GM23338 (cell line): ENCODE data around the gene PVALB. TPM values are rescaled to one million over a fixed set of nuclear protein-coding genes. Genes with fewer than 3 reads are reported as not detected.

Experiments used
- ATAC-seq: fragments of 200-7000 bp; cut with Tn5 transposase; 3 replicates; pipeline ENCODE4 v1.9.1; 2020
- DNase-seq: peaks from one replicate; pipeline ENCODE4 v3.0.0-alpha.2; 2015; ENCODE audit warnings: low spot score
- H2AFZ ChIP-seq: fragments of 200-600 bp; sonication (generic); 2 replicates; pipeline ENCODE4 v1.8.0; 2016; ENCODE audit warnings: antibody characterized with exemption, mild to moderate bottlenecking, moderate library complexity
- H3F3A ChIP-seq: fragments of 200-600 bp; sonication (generic); replicated peaks from 2 replicates; pipeline ENCODE4 v1.8.0; 2017; ENCODE audit warnings: antibody characterized with exemption, mixed run types, low read depth
- H3K27ac ChIP-seq: fragments of 200-600 bp; sonication (generic); 2 replicates; pipeline ENCODE4 v1.6.1; 2016; ENCODE audit warnings: low read depth
- H3K27me3 ChIP-seq: fragments of 200-600 bp; sonication (generic); 2 replicates; pipeline ENCODE4 v1.8.0; 2016; ENCODE audit warnings: mild to moderate bottlenecking, mixed run types, moderate library complexity; ENCODE audit not compliant: insufficient read depth
- H3K36me3 ChIP-seq: fragments of 200-600 bp; sonication (generic); 2 replicates; pipeline ENCODE4 v1.8.0; 2016; ENCODE audit warnings: mild to moderate bottlenecking; ENCODE audit not compliant: insufficient read depth
- H3K4me1 ChIP-seq: fragments of 200-600 bp; sonication (generic); 2 replicates; pipeline ENCODE4 v1.8.0; 2016; ENCODE audit warnings: mild to moderate bottlenecking, moderate library complexity; ENCODE audit not compliant: insufficient read depth
- H3K4me2 ChIP-seq: fragments of 200-600 bp; sonication (generic); 2 replicates; pipeline ENCODE4 v1.7.1; 2017; ENCODE audit warnings: mixed run types
- H3K4me3 ChIP-seq: fragments of 200-600 bp; sonication (generic); 2 replicates; pipeline ENCODE4 v1.6.1; 2016; ENCODE audit warnings: mixed run types
- H3K79me2 ChIP-seq: fragments of 200-600 bp; sonication (generic); replicated peaks from 2 replicates; pipeline ENCODE4 v1.8.0; 2017; ENCODE audit warnings: mild to moderate bottlenecking; ENCODE audit not compliant: insufficient read depth
- H3K9me2 ChIP-seq: fragments of 200-600 bp; sonication (generic); 2 replicates; pipeline ENCODE4 v1.8.0; 2017; ENCODE audit not compliant: insufficient read depth
- H4K20me1 ChIP-seq: fragments of 200-600 bp; sonication (generic); replicated peaks from 2 replicates; pipeline ENCODE4 v1.8.0; 2017; ENCODE audit warnings: mild to moderate bottlenecking; ENCODE audit not compliant: insufficient read depth
- H3K27ac Mint-ChIP-seq: 2 replicates; pipeline ENCODE4 v1.8.0; 2020; ENCODE audit warnings: inconsistent platforms, mild to moderate bottlenecking, moderate library complexity, mixed read lengths
- H3K27me3 Mint-ChIP-seq: 3 replicates; pipeline ENCODE4 v1.8.0; 2022; ENCODE audit warnings: low read depth, mild to moderate bottlenecking, moderate library complexity, mixed read lengths, inconsistent platforms; ENCODE audit not compliant: insufficient read depth, poor library complexity
- H3K36me3 Mint-ChIP-seq: 3 replicates; pipeline ENCODE4 v1.8.0; 2021; ENCODE audit warnings: low read depth, mild to moderate bottlenecking, inconsistent platforms, moderate library complexity, mixed read lengths
- H3K4me1 Mint-ChIP-seq: 3 replicates; pipeline ENCODE4 v1.8.0; 2020; ENCODE audit warnings: mild to moderate bottlenecking, inconsistent platforms, mixed read lengths
- H3K4me3 Mint-ChIP-seq: 3 replicates; pipeline ENCODE4 v1.8.0; 2021; ENCODE audit warnings: moderate library complexity, mild to moderate bottlenecking, inconsistent platforms, mixed read lengths
- H3K9me3 Mint-ChIP-seq: 3 replicates; pipeline ENCODE4 v1.8.0; 2020; ENCODE audit warnings: moderate library complexity, mild to moderate bottlenecking, inconsistent platforms, mixed read lengths
- CREB1 ChIP-seq: fragments of 250-450 bp; sonication (Bioruptor Pico); IDR thresholded peaks from 2 replicates; pipeline ENCODE4 v1.5.0; 2020; ENCODE audit warnings: low read depth, mild to moderate bottlenecking, moderate library complexity
- EZH2 ChIP-seq: fragments of 200-600 bp; sonication (generic); IDR thresholded peaks from one replicate; pipeline ENCODE4 v1.8.0; 2017; ENCODE audit warnings: antibody characterized with exemption, mild to moderate bottlenecking, low read depth; ENCODE audit not compliant: unreplicated experiment
- EZH2phosphoT487 ChIP-seq: fragments of 200-600 bp; sonication (generic); IDR thresholded peaks from one replicate; pipeline ENCODE4 v1.8.1; 2018; ENCODE audit warnings: antibody characterized with exemption; ENCODE audit not compliant: unreplicated experiment
- JUNB ChIP-seq: IDR thresholded peaks from one replicate; pipeline ENCODE4 v1.6.1; 2016; ENCODE audit warnings: antibody characterized with exemption; ENCODE audit not compliant: unreplicated experiment
- NANOG ChIP-seq: IDR thresholded peaks from 2 replicates; pipeline ENCODE4 v1.6.1; 2016; ENCODE audit warnings: antibody characterized with exemption, borderline replicate concordance
- POLR2AphosphoS5 ChIP-seq: IDR thresholded peaks from 2 replicates; pipeline ENCODE4 v1.6.1; 2016; ENCODE audit warnings: antibody characterized with exemption, low read depth
- STAT1 ChIP-seq: IDR thresholded peaks from one replicate; pipeline ENCODE4 v1.6.1; 2016; ENCODE audit warnings: antibody characterized with exemption; ENCODE audit not compliant: unreplicated experiment
- ZNF114 ChIP-seq: fragments of 250-450 bp; sonication (Bioruptor Pico); IDR thresholded peaks from 2 replicates; pipeline ENCODE4 v1.5.0; 2020; ENCODE audit warnings: mild to moderate bottlenecking, moderate library complexity
- ZNF331 ChIP-seq: fragments of 250-450 bp; sonication (Bioruptor Pico); IDR thresholded peaks from 2 replicates; pipeline ENCODE4 v1.5.0; 2020; ENCODE audit warnings: low read depth, mild to moderate bottlenecking, moderate library complexity
- polyA plus RNA-seq: library from polyadenylated mRNA; unstranded; fragments of >200 nt; fragmentation: Nextera tagmentation; extraction: Ambion mirVana; gene quantifications from 2 replicates; pipeline ENCODE4 v1.2.1, GENCODE V29; 2016
- total RNA-seq: library from RNA; depleted of rRNA; stranded (reverse); fragments of >200 nt; shearing (Covaris generic); gene quantifications from 2 replicates; pipeline ENCODE4 v1.2.3, GENCODE V29; 2014
- TF ChIP-seq, protein P1 (sequence below), 2 experiments: fragments of 200-600 bp in 1 of 2; sonication (generic) in 1 of 2; conservative IDR thresholded peaks; 2 replicates each; pipeline versions ENCODE4 v1.5.1 to v1.6.1; 2016 to 2017; ENCODE audit warnings: antibody characterized with exemption in 2 of 2, low read depth in 2 of 2, mild to moderate bottlenecking in 2 of 2, moderate library complexity in 1 of 2
- TF ChIP-seq, protein P2 (sequence below): IDR thresholded peaks from one replicate; pipeline ENCODE4 v1.6.1; 2018; ENCODE audit warnings: antibody characterized with exemption; ENCODE audit not compliant: unreplicated experiment
- TF ChIP-seq, protein P3 (sequence below): IDR thresholded peaks from 2 replicates; pipeline ENCODE4 v1.6.1; 2016; ENCODE audit warnings: antibody characterized with exemption
- TF ChIP-seq, protein P4 (sequence below): fragments of 250-450 bp; sonication (Bioruptor Pico); IDR thresholded peaks from 2 replicates; pipeline ENCODE4 v1.5.0; 2020; ENCODE audit warnings: mild to moderate bottlenecking, moderate library complexity

Gene PVALB
- total and polyA plus RNA-seq, 2 experiments from 2014 or later: 7.9 TPM; not detected in 1

DNA sequence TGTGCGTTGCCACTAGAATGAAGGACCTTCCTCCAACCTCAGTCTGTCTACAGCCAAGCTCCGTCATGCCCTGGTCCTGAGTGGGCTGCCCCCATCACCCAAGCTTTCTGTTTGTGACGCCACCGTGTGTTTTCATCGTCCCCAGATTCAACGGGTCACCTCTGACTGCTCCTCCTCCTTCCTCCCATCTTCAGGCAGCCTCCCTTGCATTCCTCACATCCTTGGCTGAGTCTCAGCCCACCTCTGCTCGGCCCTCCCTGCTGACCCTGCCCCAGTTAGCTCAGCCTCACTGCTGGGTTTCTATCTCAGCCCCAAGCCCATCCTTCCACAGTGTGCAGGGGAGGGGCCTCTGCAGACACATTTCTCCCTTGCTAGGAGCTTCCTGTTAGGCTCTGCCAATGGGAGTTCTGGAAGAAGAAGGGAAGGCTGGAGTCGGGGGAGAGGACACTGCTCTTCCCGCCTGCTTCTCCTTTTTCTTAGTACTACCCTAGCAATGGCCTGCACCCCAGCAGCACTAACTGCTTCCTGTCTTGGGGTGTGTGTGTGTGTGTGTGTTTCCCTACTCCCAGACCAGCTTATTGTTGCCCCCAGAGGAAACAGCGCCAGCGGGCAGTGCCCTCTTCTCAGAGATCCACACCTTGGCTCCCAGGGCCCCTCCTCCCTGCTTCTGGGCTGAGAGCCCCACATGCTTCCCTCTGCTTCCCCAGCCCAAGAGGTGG is 46.2 kb downstream of the PVALB start:
- H3K27ac ChIP-seq: no peak overlapping the region
- H3K79me2 ChIP-seq: peaks cover 3% of the 10 kb centered on the region; the same call in 1 of the 2 replicates
- no peak overlapping the region for H3K4me2 ChIP-seq
- no peak overlapping the region for H3K4me3 ChIP-seq
- no peaks in the 10 kb centered on the region for H3K27me3 ChIP-seq
- peak; percentile 77 for ATAC-seq
- H3K4me1 ChIP-seq: peaks cover 7% of the 10 kb centered on the region
- peaks cover 8% of the 10 kb centered on the region; the same call in 2 of the 3 replicates for H3K36me3 Mint-ChIP-seq
- H3K36me3 ChIP-seq: no peaks in the 10 kb centered on the region
- no peak for TF ChIP-seq EZH2
- TF ChIP-seq, protein P1, sequence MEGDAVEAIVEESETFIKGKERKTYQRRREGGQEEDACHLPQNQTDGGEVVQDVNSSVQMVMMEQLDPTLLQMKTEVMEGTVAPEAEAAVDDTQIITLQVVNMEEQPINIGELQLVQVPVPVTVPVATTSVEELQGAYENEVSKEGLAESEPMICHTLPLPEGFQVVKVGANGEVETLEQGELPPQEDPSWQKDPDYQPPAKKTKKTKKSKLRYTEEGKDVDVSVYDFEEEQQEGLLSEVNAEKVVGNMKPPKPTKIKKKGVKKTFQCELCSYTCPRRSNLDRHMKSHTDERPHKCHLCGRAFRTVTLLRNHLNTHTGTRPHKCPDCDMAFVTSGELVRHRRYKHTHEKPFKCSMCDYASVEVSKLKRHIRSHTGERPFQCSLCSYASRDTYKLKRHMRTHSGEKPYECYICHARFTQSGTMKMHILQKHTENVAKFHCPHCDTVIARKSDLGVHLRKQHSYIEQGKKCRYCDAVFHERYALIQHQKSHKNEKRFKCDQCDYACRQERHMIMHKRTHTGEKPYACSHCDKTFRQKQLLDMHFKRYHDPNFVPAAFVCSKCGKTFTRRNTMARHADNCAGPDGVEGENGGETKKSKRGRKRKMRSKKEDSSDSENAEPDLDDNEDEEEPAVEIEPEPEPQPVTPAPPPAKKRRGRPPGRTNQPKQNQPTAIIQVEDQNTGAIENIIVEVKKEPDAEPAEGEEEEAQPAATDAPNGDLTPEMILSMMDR (conservative IDR thresholded peaks at IDR 0.05; ENCODE audit: low read depth in 2 of 2): no peak
- TF ChIP-seq EZH2phosphoT487: no peak
- TF ChIP-seq ZNF114: no peak
- TF ChIP-seq POLR2AphosphoS5: no peak
- TF ChIP-seq JUNB: no peak
- TF ChIP-seq, protein P2, sequence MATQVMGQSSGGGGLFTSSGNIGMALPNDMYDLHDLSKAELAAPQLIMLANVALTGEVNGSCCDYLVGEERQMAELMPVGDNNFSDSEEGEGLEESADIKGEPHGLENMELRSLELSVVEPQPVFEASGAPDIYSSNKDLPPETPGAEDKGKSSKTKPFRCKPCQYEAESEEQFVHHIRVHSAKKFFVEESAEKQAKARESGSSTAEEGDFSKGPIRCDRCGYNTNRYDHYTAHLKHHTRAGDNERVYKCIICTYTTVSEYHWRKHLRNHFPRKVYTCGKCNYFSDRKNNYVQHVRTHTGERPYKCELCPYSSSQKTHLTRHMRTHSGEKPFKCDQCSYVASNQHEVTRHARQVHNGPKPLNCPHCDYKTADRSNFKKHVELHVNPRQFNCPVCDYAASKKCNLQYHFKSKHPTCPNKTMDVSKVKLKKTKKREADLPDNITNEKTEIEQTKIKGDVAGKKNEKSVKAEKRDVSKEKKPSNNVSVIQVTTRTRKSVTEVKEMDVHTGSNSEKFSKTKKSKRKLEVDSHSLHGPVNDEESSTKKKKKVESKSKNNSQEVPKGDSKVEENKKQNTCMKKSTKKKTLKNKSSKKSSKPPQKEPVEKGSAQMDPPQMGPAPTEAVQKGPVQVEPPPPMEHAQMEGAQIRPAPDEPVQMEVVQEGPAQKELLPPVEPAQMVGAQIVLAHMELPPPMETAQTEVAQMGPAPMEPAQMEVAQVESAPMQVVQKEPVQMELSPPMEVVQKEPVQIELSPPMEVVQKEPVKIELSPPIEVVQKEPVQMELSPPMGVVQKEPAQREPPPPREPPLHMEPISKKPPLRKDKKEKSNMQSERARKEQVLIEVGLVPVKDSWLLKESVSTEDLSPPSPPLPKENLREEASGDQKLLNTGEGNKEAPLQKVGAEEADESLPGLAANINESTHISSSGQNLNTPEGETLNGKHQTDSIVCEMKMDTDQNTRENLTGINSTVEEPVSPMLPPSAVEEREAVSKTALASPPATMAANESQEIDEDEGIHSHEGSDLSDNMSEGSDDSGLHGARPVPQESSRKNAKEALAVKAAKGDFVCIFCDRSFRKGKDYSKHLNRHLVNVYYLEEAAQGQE: no peak
- no peak for TF ChIP-seq ZNF331 (CRISPR knock-in tag)
- no peak for TF ChIP-seq CREB1 (CRISPR knock-in tag)
- TF ChIP-seq, protein P3, sequence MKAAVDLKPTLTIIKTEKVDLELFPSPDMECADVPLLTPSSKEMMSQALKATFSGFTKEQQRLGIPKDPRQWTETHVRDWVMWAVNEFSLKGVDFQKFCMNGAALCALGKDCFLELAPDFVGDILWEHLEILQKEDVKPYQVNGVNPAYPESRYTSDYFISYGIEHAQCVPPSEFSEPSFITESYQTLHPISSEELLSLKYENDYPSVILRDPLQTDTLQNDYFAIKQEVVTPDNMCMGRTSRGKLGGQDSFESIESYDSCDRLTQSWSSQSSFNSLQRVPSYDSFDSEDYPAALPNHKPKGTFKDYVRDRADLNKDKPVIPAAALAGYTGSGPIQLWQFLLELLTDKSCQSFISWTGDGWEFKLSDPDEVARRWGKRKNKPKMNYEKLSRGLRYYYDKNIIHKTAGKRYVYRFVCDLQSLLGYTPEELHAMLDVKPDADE: no peak
- no peak for TF ChIP-seq STAT1
- TF ChIP-seq NANOG: no peak
- TF ChIP-seq, protein P4, sequence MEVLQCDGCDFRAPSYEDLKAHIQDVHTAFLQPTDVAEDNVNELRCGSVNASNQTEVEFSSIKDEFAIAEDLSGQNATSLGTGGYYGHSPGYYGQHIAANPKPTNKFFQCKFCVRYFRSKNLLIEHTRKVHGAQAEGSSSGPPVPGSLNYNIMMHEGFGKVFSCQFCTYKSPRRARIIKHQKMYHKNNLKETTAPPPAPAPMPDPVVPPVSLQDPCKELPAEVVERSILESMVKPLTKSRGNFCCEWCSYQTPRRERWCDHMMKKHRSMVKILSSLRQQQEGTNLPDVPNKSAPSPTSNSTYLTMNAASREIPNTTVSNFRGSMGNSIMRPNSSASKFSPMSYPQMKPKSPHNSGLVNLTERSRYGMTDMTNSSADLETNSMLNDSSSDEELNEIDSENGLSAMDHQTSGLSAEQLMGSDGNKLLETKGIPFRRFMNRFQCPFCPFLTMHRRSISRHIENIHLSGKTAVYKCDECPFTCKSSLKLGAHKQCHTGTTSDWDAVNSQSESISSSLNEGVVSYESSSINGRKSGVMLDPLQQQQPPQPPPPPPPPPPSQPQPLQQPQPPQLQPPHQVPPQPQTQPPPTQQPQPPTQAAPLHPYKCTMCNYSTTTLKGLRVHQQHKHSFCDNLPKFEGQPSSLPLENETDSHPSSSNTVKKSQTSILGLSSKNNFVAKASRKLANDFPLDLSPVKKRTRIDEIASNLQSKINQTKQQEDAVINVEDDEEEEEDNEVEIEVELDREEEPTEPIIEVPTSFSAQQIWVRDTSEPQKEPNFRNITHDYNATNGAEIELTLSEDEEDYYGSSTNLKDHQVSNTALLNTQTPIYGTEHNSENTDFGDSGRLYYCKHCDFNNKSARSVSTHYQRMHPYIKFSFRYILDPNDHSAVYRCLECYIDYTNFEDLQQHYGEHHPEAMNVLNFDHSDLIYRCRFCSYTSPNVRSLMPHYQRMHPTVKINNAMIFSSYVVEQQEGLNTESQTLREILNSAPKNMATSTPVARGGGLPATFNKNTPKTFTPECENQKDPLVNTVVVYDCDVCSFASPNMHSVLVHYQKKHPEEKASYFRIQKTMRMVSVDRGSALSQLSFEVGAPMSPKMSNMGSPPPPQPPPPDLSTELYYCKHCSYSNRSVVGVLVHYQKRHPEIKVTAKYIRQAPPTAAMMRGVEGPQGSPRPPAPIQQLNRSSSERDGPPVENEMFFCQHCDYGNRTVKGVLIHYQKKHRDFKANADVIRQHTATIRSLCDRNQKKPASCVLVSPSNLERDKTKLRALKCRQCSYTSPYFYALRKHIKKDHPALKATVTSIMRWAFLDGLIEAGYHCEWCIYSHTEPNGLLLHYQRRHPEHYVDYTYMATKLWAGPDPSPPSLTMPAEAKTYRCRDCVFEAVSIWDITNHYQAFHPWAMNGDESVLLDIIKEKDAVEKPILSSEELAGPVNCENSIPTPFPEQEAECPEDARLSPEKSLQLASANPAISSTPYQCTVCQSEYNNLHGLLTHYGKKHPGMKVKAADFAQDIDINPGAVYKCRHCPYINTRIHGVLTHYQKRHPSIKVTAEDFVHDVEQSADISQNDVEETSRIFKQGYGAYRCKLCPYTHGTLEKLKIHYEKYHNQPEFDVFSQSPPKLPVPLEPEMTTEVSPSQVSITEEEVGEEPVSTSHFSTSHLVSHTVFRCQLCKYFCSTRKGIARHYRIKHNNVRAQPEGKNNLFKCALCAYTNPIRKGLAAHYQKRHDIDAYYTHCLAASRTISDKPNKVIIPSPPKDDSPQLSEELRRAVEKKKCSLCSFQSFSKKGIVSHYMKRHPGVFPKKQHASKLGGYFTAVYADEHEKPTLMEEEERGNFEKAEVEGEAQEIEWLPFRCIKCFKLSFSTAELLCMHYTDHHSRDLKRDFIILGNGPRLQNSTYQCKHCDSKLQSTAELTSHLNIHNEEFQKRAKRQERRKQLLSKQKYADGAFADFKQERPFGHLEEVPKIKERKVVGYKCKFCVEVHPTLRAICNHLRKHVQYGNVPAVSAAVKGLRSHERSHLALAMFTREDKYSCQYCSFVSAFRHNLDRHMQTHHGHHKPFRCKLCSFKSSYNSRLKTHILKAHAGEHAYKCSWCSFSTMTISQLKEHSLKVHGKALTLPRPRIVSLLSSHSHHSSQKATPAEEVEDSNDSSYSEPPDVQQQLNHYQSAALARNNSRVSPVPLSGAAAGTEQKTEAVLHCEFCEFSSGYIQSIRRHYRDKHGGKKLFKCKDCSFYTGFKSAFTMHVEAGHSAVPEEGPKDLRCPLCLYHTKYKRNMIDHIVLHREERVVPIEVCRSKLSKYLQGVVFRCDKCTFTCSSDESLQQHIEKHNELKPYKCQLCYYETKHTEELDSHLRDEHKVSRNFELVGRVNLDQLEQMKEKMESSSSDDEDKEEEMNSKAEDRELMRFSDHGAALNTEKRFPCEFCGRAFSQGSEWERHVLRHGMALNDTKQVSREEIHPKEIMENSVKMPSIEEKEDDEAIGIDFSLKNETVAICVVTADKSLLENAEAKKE: no peak
- H2AFZ ChIP-seq: no peak overlapping the region
- no peak overlapping the region for H3K4me3 Mint-ChIP-seq
- H3K9me3 Mint-ChIP-seq: no peaks in the 10 kb centered on the region
- peaks cover 12% of the 10 kb centered on the region for H3K27me3 Mint-ChIP-seq
- H3K9me2 ChIP-seq: no peaks in the 10 kb centered on the region
- no peaks in the 10 kb centered on the region for H3F3A ChIP-seq
- no peaks in the 10 kb centered on the region for H4K20me1 ChIP-seq
- H3K4me1 Mint-ChIP-seq: peaks cover 29% of the 10 kb centered on the region
- peak; percentile 43 for DNase-seq
- H3K27ac Mint-ChIP-seq: no peak overlapping the region; the same call in 1 of the 2 replicates
